CD4-positive, alpha-beta T cell (primary cell): ENCODE data around the gene TBCEL. TPM values are rescaled to one million over a fixed set of nuclear protein-coding genes. Genes with fewer than 3 reads are reported as not detected.

Experiments used
- ATAC-seq: fragments of 200-7000 bp; cut with Tn5 transposase; one replicate; pipeline ENCODE4 v1.10.0; 2022; ENCODE audit warnings: mild to moderate bottlenecking; ENCODE audit not compliant: poor library complexity
- CTCF ChIA-PET: fragments of 350-600 bp; sonication (Branson Sonifier 250); formaldehyde crosslinking; loops from one replicate; lab custom pipeline; 2021; ENCODE audit warnings: antibody characterized with exemption, inconsistent platforms; lab: Charles Lee
- POLR2A ChIA-PET: fragments of 350-600 bp; sonication (Branson Sonifier 250); formaldehyde crosslinking; loops from one replicate; lab custom pipeline; 2021; ENCODE audit warnings: antibody characterized with exemption, inconsistent platforms; lab: Charles Lee
- DNase-seq, 14 experiments: peaks; one replicate each; pipeline ENCODE4 v3.0.0-alpha.2; 2013 to 2020; ENCODE audit warnings: mixed read lengths in 2 of 14
- H3K27ac ChIP-seq, 2 donors: one replicate each; pipeline versions ENCODE4 v1.5.1 to v1.7.0; 2013; ENCODE audit warnings: low read length in 2 of 2, low read depth in 1 of 2, mild to moderate bottlenecking in 1 of 2
- H3K27me3 ChIP-seq, 2 experiments: 1 replicate in 1 of 2; 2 replicates in 1 of 2; pipeline versions ENCODE4 v1.6.1 to v1.7.0; 2013; ENCODE audit warnings: low read length in 2 of 2, control low read depth in 1 of 2, mild to moderate bottlenecking in 1 of 2, moderate library complexity in 1 of 2; ENCODE audit not compliant: insufficient read depth in 2 of 2, control insufficient read depth in 1 of 2
- H3K36me3 ChIP-seq: one replicate; pipeline ENCODE4 v1.6.1; 2013; ENCODE audit warnings: low read length, control low read depth; ENCODE audit not compliant: insufficient read depth
- H3K4me1 ChIP-seq: one replicate; pipeline ENCODE4 v1.6.1; 2013; ENCODE audit warnings: low read length, control low read depth; ENCODE audit not compliant: insufficient read depth
- H3K4me3 ChIP-seq: one replicate; pipeline ENCODE4 v1.5.1; 2013; ENCODE audit warnings: mild to moderate bottlenecking, low read length, moderate library complexity
- H3K9me3 ChIP-seq, 2 experiments: 1 replicate in 1 of 2; 2 replicates in 1 of 2; pipeline versions ENCODE4 v1.6.1 to v1.7.0; 2013; ENCODE audit warnings: low read length in 2 of 2, mild to moderate bottlenecking in 2 of 2, control low read depth in 1 of 2, moderate library complexity in 1 of 2; ENCODE audit not compliant: control insufficient read depth in 1 of 2, insufficient read depth in 1 of 2
- H3K27ac Mint-ChIP-seq: one replicate; pipeline ENCODE4 v1.8.0; 2020; ENCODE audit warnings: mixed read lengths
- H3K27me3 Mint-ChIP-seq: one replicate; pipeline ENCODE4 v1.8.0; 2021; ENCODE audit warnings: mixed read lengths
- H3K36me3 Mint-ChIP-seq: one replicate; pipeline ENCODE4 v1.8.0; 2021; ENCODE audit warnings: low read depth, mixed read lengths
- H3K4me1 Mint-ChIP-seq: one replicate; pipeline ENCODE4 v1.8.0; 2021; ENCODE audit warnings: low read depth, mixed read lengths
- H3K4me3 Mint-ChIP-seq: one replicate; pipeline ENCODE4 v1.8.0; 2020; ENCODE audit warnings: mild to moderate bottlenecking, mixed read lengths
- H3K9me3 Mint-ChIP-seq: one replicate; pipeline ENCODE4 v1.8.0; 2020; ENCODE audit warnings: mixed read lengths
- CTCF ChIP-seq: fragments of 200-600 bp; IDR thresholded peaks from one replicate; pipeline ENCODE4 v1.8.0; 2022; ENCODE audit warnings: antibody characterized with exemption, mild to moderate bottlenecking
- intact Hi-C, 2 experiments: fragments of 100-400 bp; cut with DNase I in 1 of 2; cut with micrococcal nuclease in 1 of 2; formaldehyde crosslinking; loops; one replicate each; pipeline versions ENCODE4 v1.15.1 to v1.9.0; 2023 to 2025; cut with DNase I, micrococcal nuclease
- total RNA-seq, 174 experiments: library from RNA in 2 of 174; stranded (reverse) in 2 of 174; gene quantifications; one replicate each; pipeline ENCODE4 v1.2.3 and lab custom pipeline; 2021 to 2026

The TBCEL gene
- total RNA-seq, 2 experiments from 2014 or later = 19.4 to 20.3 TPM

GRCh38 chr11:121042296-121042695 lies 18.4 kb downstream of the TBCEL start:
- H3K36me3 Mint-ChIP-seq = peaks cover 21% of the 10 kb centered on the region
- H3K27me3 Mint-ChIP-seq = no peaks in the 10 kb centered on the region
- H3K9me3 Mint-ChIP-seq = no peaks in the 10 kb centered on the region
- H3K9me3 ChIP-seq = no peaks in the 10 kb centered on the region
- H3K4me1 Mint-ChIP-seq = peaks cover 9% of the 10 kb centered on the region
- H3K4me1 ChIP-seq = no peaks in the 10 kb centered on the region
- POLR2A ChIA-PET = no interaction called here
- CTCF ChIA-PET = interaction anchor here (0.7 kb wide), 1 partner anchor 698 kb away, joined by 4 read pairs; no protein-coding TSS in a partner anchor
- H3K27me3 ChIP-seq = no peaks in the 10 kb centered on the region
- no peak overlapping the region for H3K4me3 Mint-ChIP-seq
- DNase-seq (no peak), ATAC-seq (no peak)
- H3K36me3 ChIP-seq = peaks cover 10% of the 10 kb centered on the region
- no peak overlapping the region for H3K4me3 ChIP-seq
- intact Hi-C loops = no loop called here
- H3K27ac Mint-ChIP-seq = no peak overlapping the region
- TF ChIP-seq CTCF = no peak
- no peak overlapping the region for H3K27ac ChIP-seq

- no peak overlapping the region for H3K27ac Mint-ChIP-seq
- no peaks in the 10 kb centered on the region for H3K4me1 Mint-ChIP-seq
- H3K36me3 Mint-ChIP-seq = peaks cover 60% of the 10 kb centered on the region
- no peak for TF ChIP-seq CTCF
- no peak for DNase-seq
- no peak for ATAC-seq
- ChIA-PET CTCF (no interaction called here), POLR2A (no interaction called here)
- Histone ChIP-seq H3K27ac (no peak overlapping the region), H3K27me3 (no peaks in the 10 kb centered on the region), H3K4me3 (no peak overlapping the region), H3K9me3 (no peaks in the 10 kb centered on the region), H3K36me3 (peaks cover 36% of the 10 kb centered on the region), H3K4me1 (no peaks in the 10 kb centered on the region)
- no peak overlapping the region for H3K4me3 Mint-ChIP-seq
- intact Hi-C loops = no loop called here
- no peaks in the 10 kb centered on the region for H3K27me3 Mint-ChIP-seq
- H3K9me3 Mint-ChIP-seq = no peaks in the 10 kb centered on the region
Measured at GRCh38 chr11:121047926-121048325, 24.0 kb downstream of the TBCEL start.

GRCh38 chr11:121048464-121049233 lies 24.7 kb downstream of the TBCEL start:
- Histone ChIP-seq H3K4me1 (no peaks in the 10 kb centered on the region), H3K9me3 (no peaks in the 10 kb centered on the region), H3K4me3 (no peak overlapping the region), H3K27me3 (no peaks in the 10 kb centered on the region), H3K27ac (no peak overlapping the region), H3K36me3 (peaks cover 40% of the 10 kb centered on the region)
- intact Hi-C loops = no loop called here
- ChIA-PET POLR2A (no interaction called here), CTCF (no interaction called here)
- Mint-ChIP-seq H3K27ac (no peak overlapping the region), H3K4me3 (no peak overlapping the region), H3K4me1 (no peaks in the 10 kb centered on the region), H3K27me3 (no peaks in the 10 kb centered on the region), H3K9me3 (no peaks in the 10 kb centered on the region), H3K36me3 (peaks cover 67% of the 10 kb centered on the region)
- no peak for TF ChIP-seq CTCF
- no peak for ATAC-seq
- no peak for DNase-seq
